Activated CD4-positive, alpha-beta T cell treated with anti-CD3 and anti-CD28 coated beads, Interleukin-2, amount 50 U/mL, for 4 hours (primary cell): Measurements from ENCODE around the gene MGAT4C.
"Not testable (repeated sequence)": the region's sequence is repeated elsewhere in the genome, so short reads cannot be mapped to it uniquely, and the experiment has no call there.

Experiments used
- DNase-seq, 2 experiments: peaks; one replicate each; pipeline ENCODE4 v3.0.0-alpha.2; 2020

MGAT4C gene

DNA sequence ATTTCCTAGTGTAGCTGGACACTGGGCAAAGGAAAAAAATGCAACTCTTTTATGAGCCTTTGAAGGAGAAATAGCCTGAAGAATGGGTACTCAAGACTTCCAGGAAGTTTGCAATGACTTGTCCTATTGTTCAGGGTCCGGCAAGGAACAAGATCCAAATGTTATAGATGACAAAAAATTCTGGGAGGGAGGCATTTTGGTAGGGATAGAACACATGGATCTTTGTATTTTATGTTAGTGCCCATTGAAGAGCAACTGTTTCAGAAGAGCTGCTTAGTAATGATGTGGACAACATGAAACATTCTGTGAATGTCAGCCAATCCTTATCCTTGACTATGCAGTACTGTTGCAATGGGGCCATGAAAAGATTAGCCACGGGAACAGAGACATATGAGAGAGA, 138.0 kb downstream of the MGAT4C start:
- no peak for DNase-seq

DNA sequence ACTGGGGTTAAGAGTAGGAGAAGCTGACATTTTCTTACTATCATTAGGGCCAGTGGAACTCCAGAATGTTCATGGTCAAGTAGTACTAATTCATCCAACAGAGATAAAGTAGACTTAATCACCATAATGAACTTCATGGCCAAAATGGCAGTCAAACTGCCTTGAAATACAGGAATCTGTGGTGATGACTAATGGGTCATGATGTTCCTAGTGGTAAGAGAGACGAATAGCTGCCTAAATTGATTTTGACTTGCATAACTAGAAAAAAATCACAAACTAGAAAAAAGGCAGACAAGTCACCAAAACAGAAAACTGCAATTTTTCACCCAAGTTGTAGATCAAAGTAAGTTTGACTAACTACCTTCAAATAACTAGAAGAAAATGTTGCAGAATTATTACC, 138.5 kb downstream of the MGAT4C start:
- DNase-seq, result no peak

GRCh38 chr12:86104087-86104486, 152.1 kb downstream of the MGAT4C start:
- no peak for DNase-seq

DNA sequence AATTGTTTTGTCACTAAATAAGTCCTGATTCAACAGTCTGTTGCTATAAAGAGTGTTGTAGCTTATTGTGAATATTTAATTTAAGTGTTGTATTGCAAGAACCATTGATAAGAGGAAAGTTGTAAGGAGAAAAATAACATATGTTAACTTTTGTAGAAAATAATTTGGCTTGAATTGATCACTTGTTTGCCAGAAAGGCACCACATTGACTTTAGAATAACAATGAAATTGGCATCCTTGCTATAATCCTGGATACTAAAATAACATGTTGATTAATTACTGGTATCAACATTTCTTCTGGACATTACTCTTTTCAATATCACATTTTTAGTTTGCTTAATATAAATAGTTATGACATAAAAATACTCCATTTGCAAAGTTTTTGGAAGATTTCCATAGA, 159.0 kb downstream of the MGAT4C start:
- no peak for DNase-seq

DNA sequence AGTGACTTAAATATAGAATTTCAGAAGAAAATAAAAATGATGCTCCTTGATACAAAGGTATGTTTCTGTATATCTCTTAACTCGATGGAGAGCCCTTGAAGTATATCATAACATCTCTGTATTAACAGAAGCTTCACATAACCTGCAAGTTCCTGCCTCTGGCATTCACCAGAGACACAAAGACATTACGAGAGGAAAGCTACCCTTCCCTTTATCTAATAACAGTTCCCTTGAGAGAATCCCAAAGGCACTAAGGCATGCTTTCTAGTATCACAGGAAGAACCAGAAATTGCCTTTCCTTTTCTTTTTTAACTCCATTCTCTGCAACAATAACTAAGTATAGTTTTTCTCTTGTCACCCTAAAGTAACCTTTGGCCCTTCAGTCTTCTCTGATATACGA, 164.5 kb downstream of the MGAT4C start:
- DNase-seq, result no peak

DNA sequence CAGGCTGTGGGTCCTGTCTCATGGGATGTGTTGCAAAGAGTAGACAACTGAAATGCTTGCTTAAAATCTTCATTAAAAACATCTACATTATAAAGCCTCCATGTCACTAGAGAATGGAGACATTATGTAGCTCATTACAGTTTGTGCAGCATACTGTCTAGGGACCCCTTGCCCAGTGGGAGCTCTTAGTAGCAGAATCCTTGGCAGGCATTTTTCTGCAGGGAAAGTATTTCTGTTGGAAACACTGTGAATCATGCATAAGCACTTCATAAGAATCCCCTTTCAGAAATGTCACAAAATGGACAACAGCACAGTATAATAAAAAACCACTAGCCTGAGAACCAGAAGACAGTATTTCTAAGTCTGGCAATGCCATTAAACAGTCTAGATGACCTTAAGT, 174.3 kb downstream of the MGAT4C start:
- no peak for DNase-seq

DNA sequence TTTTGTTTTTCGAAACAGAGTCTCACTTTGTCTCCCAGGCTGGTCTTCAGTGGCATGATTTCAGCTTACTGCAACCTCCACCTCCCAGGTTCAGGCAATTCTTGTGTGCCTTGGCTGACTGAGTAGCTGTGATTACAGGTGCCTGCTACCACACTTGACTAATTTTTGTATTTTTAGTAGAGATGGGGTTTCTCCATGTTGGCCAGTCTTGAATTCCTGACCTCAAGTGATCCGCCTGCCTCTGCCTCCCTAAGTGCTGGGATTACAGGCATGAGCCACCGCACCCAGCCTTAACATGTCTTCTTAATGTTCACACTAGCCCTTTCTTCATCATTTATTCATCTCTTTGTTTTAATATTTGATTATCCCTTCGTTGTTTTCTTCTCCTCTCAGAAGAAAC, 197.1 kb downstream of the MGAT4C start:
- DNase-seq, result not testable (repeated sequence)

GRCh38 chr12:86057092-86057845, 198.9 kb downstream of the MGAT4C start:
- no peak for DNase-seq

- DNase-seq, result no peak
Observed at GRCh38 chr12:86052921-86053320, 203.3 kb downstream of the MGAT4C start.

DNA sequence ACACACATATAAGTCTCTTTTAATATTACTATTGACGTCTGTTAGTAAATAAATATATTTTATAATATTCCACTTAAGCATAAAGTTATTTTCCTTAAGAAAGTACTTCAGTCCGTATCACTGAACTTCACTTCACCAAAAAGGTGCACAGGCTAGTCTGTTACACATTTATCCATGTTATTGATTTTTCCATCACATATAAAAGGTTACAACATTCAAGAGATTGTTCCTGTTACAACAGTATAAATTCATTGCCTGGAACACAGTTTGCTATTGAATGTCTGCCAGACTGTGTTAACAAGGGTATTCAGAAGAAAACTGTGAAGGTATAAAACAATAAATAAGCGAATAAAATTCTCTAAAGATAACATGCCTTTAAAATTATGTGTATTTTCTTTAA, 206.2 kb downstream of the MGAT4C start:
- no peak for DNase-seq

DNA sequence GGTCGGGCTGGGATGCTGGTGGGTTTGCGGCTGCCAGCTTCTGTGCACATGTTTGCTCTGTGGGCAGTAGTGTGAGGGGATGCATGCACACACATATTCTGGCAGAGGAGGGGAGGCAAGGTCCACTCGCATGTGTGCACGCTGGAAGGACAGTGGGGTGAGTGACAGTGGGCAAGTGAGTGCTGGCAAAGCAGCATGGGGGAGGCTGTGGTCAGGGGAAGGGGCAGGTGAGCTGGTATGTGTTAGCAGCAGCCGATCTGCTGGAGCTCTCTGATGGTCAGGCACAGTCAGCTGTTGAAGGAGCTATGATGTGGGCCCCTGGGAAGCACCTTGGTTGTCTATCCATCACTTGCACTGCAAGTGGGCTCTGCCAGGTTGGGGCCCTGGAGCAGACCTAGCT, 211.8 kb downstream of the MGAT4C start:
- no peak for DNase-seq

GRCh38 chr12:86042062-86042461, 214.1 kb downstream of the MGAT4C start:
- no peak for DNase-seq

DNA sequence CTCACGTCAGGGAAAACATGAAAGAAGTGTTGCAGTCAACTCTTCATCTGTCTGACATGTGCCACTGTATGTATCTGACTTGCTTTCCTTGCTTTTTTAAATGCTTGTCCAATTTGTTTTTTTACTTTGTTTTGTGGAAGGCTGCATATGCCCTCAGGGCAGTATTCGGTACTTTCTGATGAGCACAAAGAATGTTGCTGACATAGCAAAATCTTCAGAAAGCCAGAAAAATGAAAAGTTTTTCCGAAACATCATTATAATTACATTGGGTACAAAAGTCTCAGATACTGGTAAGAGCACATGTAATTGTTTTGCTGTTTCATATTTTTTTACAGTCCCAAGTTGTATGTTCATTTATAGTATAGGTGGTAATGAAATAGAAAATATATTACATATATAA, 237.8 kb downstream of the MGAT4C start:
- DNase-seq, result no peak

GRCh38 chr12:86015026-86015425, 241.2 kb downstream of the MGAT4C start:
- no peak for DNase-seq

DNA sequence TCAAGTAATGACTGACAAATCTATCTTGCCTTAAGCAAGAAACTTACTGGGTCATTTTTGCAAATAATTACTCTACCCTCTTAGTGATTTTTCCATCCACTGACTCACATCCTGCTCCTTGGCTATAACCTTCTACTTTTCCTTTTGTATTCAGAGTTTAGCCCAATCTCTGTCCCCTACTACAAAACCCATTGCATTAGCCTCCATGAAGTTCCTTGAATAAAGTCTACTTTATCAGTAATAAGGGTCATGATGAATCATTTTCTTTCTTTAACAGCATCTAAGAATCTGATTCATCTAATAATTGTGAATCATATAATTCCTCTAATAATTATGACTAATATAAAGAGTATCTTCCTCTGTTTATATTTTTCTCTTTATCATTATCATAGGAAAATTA, 249.5 kb downstream of the MGAT4C start:
- DNase-seq, result no peak

DNA sequence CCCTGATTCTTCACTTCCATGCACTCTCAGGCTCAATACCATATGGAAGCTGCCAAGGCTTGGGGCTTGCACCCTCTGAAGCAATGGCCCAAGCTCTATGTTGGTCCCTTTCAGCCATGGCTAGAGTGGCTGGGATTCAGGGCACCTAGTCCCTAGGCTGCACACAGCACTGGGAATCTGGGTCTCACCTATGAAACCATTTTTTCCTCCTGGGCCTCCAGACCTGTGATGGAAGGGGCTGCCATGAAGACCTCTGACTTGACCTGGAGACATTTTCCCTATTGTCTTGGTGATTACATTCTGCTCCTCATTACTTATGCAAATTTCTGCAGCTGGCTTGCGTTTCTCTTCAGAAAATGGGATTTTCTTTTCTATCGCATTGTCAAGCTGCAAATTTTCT, 258.1 kb downstream of the MGAT4C start:
- no peak for DNase-seq

DNA sequence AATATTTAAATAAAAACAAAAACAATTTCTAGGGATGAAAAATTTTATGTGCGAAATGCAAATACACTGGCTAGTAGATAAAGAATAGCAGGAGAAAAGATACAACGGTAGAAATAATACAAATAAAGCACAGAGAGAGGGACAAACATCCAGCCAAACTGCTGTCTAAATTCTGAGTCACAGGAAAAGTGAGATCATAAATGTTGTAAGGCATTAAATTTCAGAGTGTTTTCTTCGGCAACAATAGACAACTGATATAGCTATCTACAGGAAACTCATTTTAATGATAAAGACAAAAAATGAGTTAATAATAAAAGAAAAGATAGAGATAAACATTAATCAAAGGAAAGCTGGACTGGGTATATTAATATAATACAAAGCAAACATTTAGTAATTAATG, 259.9 kb downstream of the MGAT4C start:
- DNase-seq, result no peak

- no peak for DNase-seq
Observed at GRCh38 chr12:85993746-85994145, 262.4 kb downstream of the MGAT4C start.

GRCh38 chr12:85985996-85986395, 270.2 kb downstream of the MGAT4C start:
- DNase-seq, result no peak

DNA sequence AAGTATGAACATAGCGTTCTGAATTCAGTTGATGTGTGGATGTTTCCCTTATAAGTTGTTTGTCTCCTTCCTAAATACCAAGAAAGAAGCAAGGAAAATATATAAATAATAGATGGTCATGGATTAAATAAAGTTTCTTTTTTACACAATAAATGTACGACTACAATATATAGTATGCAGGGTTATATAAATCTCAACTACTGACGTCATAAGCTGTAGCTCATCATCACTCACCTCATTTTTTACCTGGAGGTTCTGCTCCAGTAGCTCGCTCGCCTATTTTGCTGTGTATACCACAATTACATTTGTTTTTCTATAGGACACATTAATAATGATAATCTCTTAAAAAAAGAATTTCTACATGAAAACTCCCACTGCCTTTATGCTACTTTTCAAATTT, 272.6 kb downstream of the MGAT4C start:
- DNase-seq, result no peak

DNA sequence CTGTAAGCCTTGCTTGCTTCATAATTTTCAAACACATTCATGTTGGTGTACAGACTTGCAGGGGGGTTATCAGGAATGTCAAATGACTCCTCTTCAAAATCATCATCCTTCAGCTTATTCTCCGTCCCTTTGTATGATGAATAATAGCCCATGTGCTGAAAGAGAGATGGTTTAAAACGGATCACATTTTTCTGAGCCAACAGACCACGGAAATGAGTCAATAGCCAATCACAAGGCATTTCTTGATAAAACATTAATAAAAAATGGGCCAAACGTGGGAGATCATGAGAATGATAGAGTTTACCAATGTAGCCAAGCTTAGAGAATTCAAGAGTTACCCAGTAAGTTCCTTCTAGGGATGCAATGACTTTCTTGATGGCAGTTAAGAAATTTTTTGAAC, 276.6 kb downstream of the MGAT4C start:
- DNase-seq, result no peak

GRCh38 chr12:85975716-85976115, 280.5 kb downstream of the MGAT4C start:
- DNase-seq, result no peak

DNA sequence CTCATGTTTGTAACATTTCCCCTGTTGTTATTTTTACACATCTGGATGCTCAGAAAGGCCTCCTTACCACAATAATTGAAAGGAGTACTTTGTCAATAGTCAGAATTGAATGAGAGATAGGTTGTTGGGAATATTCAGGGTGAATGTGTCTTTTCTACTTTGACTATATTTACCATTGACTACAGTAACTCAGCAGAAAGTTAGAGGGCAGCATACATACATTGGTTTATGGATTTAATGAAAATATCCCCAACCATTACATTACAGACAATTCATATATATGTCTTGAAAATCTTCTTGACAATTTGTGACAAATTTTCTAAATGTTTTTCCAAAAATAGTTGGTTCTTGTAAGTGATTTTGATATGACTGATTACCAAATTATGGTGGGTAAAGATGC, 284.4 kb downstream of the MGAT4C start:
- DNase-seq, result no peak

DNA sequence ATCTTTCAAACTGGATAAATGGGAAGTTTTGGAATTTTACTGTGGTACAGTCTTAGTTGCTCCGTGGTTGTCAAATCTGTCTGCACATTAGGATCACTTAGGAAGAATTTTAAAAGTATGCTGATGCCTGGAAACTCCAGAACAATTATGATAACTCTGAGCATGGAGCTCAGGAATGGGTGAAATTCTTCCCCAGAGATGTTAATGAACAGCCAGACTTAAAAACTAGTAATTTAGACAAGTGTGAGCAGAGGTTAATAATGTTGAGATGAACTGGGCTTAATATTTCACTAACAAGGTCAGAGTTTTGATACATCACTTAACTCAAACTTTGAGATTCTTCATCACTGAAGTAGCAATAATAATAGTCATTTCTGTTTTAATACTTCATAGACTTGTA, 287.6 kb downstream of the MGAT4C start:
- no peak for DNase-seq

DNA sequence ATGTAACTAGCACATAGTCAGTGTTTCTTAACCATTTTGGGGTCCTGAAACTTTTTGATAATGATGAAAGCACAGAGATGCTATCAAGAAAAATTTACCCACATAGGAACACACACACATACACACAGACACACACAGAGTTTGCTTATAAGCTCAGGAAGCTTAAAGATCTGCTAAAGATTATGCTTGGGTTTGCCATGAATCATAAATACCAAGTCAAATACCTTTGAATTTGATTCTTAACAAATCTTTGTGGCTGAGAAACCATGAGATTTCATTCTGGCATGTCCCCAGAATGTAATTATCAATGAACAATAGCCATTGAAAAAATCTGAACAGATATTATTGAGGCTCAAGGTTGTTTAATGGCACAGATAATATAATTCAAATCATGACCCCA, 292.9 kb downstream of the MGAT4C start:
- no peak for DNase-seq

- no peak for DNase-seq
Observed at GRCh38 chr12:85956081-85956480, 300.1 kb downstream of the MGAT4C start.
